Epithelial cell of alveolus of lung (primary cell): ENCODE data around the gene ZNF502. TPM values are rescaled to one million over a fixed set of nuclear protein-coding genes. Genes with fewer than 3 reads are reported as not detected.

Experiments used
- total RNA-seq: library from RNA; depleted of rRNA; stranded (reverse); fragments of >200 nt; gene quantifications from 2 replicates; pipeline ENCODE4 v1.2.1, GENCODE V29; 2015

Gene ZNF502
- total RNA-seq, result 4.5 and 6.5 TPM in 2 replicates

DNA sequence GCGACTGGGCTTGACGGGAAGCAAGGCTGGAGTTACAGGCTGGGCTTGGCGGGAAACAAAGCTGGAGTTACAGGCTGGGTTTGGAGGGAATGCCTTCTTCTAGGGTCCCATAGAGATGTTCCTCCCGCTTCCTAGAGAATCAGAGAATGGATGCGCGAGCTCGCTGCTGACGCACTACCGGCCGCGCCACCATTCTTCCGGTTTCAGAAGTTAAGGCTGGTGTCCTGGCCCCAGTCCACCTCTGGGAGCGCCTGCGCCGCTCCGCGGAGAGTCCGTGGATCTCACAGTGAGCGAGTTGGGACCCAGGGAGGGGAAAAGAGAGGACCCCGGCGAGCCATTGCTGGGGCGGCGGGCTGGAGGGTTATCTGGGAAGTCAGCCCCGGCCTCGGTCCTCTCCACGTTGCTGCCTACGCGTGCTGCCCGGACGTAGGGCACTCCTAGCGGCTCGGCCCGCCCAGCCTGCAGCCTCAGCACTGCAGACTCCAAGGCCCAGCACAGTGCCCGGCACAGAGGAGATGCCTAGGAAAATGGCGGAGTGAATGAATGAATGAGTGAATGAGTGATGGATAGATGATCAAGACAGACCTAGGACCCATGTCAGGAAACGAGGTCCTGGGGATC lies at the start of gene ZNF502:
Gene ZNF502 (plus strand): TSS at position 206 of the 621 bp plus-strand sequence. CDS start 7,602 bp downstream, outside the sequence.

GRCh38 chr3:44729384-44729910 lies 17.0 kb downstream of the ZNF502 start, which contains the start of gene ZNF501:
Gene ZNF501, plus strand, starts transcription at chr3:44729635. Its CDS starts 4,787 bp downstream, at chr3:44734422.

DNA sequence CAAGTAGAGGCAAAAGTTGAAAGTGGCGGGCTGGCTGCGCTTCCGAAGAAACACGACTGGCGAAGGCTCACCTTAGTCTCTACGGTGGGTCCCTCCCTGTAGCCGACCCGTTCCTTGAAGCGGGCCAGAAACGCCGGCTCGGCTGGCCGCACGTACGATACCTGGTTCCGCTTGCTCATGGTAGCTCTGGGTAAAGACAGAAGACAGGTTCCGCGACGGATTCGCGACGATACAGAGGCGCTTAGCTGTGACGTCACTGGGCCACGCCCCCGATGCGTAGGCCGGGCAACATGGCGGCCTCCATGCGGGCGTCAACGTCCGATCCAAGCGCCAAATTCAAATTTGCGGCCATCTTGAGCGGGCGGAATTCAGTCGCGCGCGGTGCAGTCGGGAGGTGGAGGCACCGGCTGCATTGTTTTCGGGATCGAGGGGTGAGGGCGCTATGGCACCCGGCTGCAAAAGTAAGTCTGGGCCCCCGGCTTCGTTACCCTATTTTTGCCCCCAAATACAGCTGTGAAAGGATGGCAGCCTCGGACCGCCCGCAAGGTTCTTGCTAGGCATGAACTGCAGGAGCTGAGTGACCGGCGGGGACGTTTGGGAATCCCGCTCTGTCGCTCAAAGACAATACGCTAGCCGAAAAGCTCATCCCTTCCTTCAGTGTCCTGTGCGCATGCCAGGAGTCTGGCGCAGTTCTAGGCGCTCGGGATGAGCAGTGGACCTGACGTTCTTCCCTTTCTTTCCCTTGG lies 49.1 kb downstream of the ZNF502 start, which contains the start of the genes KIAA1143 and KIF15:
Gene KIAA1143 (minus strand): TSS at position 196 of the 746 bp plus-strand sequence. CDS start 17 bp downstream, at position 179.
Gene KIF15 (plus strand): TSS at position 371 of the 746 bp plus-strand sequence. CDS start 72 bp downstream, at position 443.

Other genes with a start within 250 kb of the ZNF502 start
- gene ZNF445, start 235.0 kb upstream of the ZNF502 start, total RNA-seq, result 5.6 and 8.0 TPM in 2 replicates
- 5.0 and 7.1 TPM in 2 replicates for gene ZKSCAN7, start 157.5 kb upstream of the ZNF502 start, total RNA-seq
- 1.2 and 3.8 TPM in 2 replicates for gene ZNF660, start 127.7 kb upstream of the ZNF502 start, total RNA-seq
- gene ZNF197, start 87.6 kb upstream of the ZNF502 start, total RNA-seq, result 8.0 and 24.1 TPM in 2 replicates
- gene ZNF35, start 63.9 kb upstream of the ZNF502 start, total RNA-seq, result 7.2 and 13.8 TPM in 2 replicates
- 4.7 and 11.4 TPM in 2 replicates for gene ZNF501, start 17.0 kb downstream of the ZNF502 start, total RNA-seq
- 16.4 and 27.5 TPM in 2 replicates for gene KIAA1143, start 49.0 kb downstream of the ZNF502 start, total RNA-seq
- gene KIF15, start 49.1 kb downstream of the ZNF502 start, total RNA-seq, result 4.9 and 7.6 TPM in 2 replicates
- gene TMEM42, start 149.3 kb downstream of the ZNF502 start, total RNA-seq, result 23.3 and 42.2 TPM in 2 replicates
- gene TGM4, start 161.9 kb downstream of the ZNF502 start, total RNA-seq, result not detected in 2 replicates